Measurements from ENCODE around the gene ARHGAP10.

GRCh38 chr4:148059617-148060180 lies 327.8 kb downstream of the ARHGAP10 start:
- no peak for TF ChIP-seq CTCF (IDR thresholded peaks at IDR 0.05)
- no peak for TF ChIP-seq EZH2 (IDR thresholded peaks at IDR 0.05; ENCODE audit: borderline replicate concordance, insufficient read depth, low read depth, low read length, poor library complexity, severe bottlenecking)

Measured in B cell (primary cell).